Pulmonary artery endothelial cell (primary cell): ENCODE results near the gene ANKRD17. TPM values are rescaled to one million over a fixed set of nuclear protein-coding genes. Genes with fewer than 3 reads are reported as not detected.

Source experiments
- DNase-seq: peaks from one replicate; pipeline ENCODE4 v3.0.0-alpha.2; 2011; ENCODE audit warnings: low read depth, low spot score
- total RNA-seq: library from RNA; depleted of rRNA; stranded (reverse); fragments of >200 nt; gene quantifications from 2 replicates; pipeline ENCODE4 v1.2.3, GENCODE V29; 2014

Gene ANKRD17
- total RNA-seq, 1 donor from 2014 or later = 48.4 TPM

- DNase-seq = no peak
Measured at GRCh38 chr4:73131281-73131680, 127.3 kb downstream of the ANKRD17 start.

- no peak for DNase-seq
Measured at GRCh38 chr4:73129319-73129718, 129.3 kb downstream of the ANKRD17 start.

- DNase-seq = no peak
Measured at GRCh38 chr4:73127839-73128453, 130.7 kb downstream of the ANKRD17 start.

GRCh38 chr4:73109493-73109892, 149.1 kb downstream of the ANKRD17 start:
- DNase-seq = no peak

- no peak for DNase-seq
Measured at GRCh38 chr4:73104695-73105094, 153.9 kb downstream of the ANKRD17 start.

GRCh38 chr4:73103799-73104503, 154.6 kb downstream of the ANKRD17 start:
- DNase-seq = no peak

GRCh38 chr4:73099143-73099542, 159.5 kb downstream of the ANKRD17 start:
- DNase-seq = no peak

GRCh38 chr4:73098713-73099112, 159.9 kb downstream of the ANKRD17 start:
- no peak for DNase-seq

GRCh38 chr4:73098016-73098415, 160.6 kb downstream of the ANKRD17 start:
- DNase-seq = no peak

GRCh38 chr4:73092868-73093267, 165.7 kb downstream of the ANKRD17 start:
- no peak for DNase-seq

- DNase-seq = no peak
Measured at GRCh38 chr4:73090738-73091137, 167.9 kb downstream of the ANKRD17 start.

GRCh38 chr4:73087871-73088270, 170.7 kb downstream of the ANKRD17 start:
- DNase-seq = no peak

GRCh38 chr4:73086095-73086868, 172.3 kb downstream of the ANKRD17 start:
- DNase-seq = no peak

GRCh38 chr4:73080789-73081188, 177.8 kb downstream of the ANKRD17 start:
- no peak for DNase-seq

- DNase-seq = no peak
Measured at GRCh38 chr4:73075832-73076231, 182.8 kb downstream of the ANKRD17 start.

GRCh38 chr4:73070074-73070390, 188.6 kb downstream of the ANKRD17 start:
- no peak for DNase-seq

GRCh38 chr4:73069338-73070073, 189.1 kb downstream of the ANKRD17 start, which contains the start of gene COX18:
COX18 (minus strand) TSS chr4:73069716; CDS start chr4:73069649, 67 bp downstream.
- DNase-seq = peak; percentile 92

- no peak for DNase-seq
Measured at GRCh38 chr4:73068491-73069337, 189.9 kb downstream of the ANKRD17 start.

GRCh38 chr4:73067971-73068394, 190.6 kb downstream of the ANKRD17 start:
- DNase-seq = no peak

- DNase-seq = no peak
Measured at GRCh38 chr4:73066928-73067327, 191.7 kb downstream of the ANKRD17 start.

GRCh38 chr4:73066445-73066844, 192.2 kb downstream of the ANKRD17 start:
- no peak for DNase-seq
